GM18951 (cell line): ENCODE data around the gene HLA-DOA.

Source experiments
- POLR2A ChIP-seq: IDR thresholded peaks from 4 replicates; pipeline ENCODE4 v1.6.1; 2011; ENCODE audit warnings: mild to moderate bottlenecking; ENCODE audit not compliant: insufficient read length, insufficient read depth; ENCODE audit errors: extremely low read depth
- in situ Hi-C: fragments of 300-500 bp; cut with MboI; formaldehyde crosslinking; loops from one replicate; pipeline ENCODE4 v1.12.0; 2022; ENCODE audit warnings: low sequenced_read_pairs, mixed read lengths, inconsistent platforms; ENCODE audit not compliant: unreplicated experiment

Gene HLA-DOA

DNA sequence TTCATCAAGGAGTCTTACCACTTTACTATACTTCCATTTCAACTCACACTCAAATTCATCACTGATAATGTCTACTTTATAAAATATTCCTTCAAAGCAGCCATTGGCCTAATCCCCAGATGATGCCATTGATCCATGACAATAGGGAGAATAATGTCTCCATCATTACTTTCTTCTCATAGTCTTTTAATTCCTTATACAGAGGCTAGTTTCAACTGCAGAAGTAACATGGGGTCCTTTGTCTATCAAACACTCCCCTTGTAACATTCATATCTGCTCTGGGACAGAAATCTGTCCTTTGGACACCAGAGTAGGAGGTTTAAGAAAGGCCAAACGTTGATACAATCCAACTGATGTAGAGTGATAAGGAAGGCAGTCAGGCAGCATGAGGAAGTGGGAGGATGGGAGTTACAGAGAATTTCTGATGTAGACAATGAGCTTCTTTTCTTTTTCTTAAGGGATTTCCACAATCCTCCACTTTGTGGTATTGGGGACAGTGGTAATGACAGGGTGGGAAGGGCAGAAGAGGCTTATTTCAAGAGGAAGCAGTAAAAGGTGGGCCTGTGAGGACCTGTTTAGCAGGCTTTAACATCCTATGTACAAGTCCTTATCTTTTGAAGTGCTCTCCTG is 18.9 kb upstream of the HLA-DOA start:
- no peak for TF ChIP-seq POLR2A
- in situ Hi-C loops = loop anchor here (5.0 kb wide), 1 partner anchor 39 kb away; no protein-coding TSS in a partner anchor

DNA sequence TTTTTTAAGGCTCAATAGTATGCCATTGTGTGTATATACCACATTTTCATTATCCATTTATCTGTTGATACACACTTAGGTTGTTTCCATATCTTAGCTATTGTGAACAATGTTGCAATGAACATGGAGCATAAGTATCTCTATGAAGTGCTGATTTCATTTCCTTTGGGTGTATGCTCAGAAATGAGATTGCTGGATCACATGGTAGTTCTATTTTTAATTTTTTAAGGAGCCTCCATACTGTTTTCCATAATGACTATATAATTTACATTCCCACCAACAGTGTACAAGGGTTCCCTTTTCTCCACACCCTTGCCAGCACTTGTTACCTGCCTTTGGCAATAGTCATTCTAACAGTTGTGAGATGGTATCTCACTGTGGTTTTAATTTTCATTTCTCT is 15.1 kb upstream of the HLA-DOA start:
- in situ Hi-C loops = no loop called here
- TF ChIP-seq POLR2A = no peak

GRCh38 chr6:33023536-33023935 is 14.1 kb upstream of the HLA-DOA start:
- no peak for TF ChIP-seq POLR2A
- in situ Hi-C loops = no loop called here

GRCh38 chr6:33021917-33022316 is 12.5 kb upstream of the HLA-DOA start:
- no peak for TF ChIP-seq POLR2A
- in situ Hi-C loops = no loop called here

DNA sequence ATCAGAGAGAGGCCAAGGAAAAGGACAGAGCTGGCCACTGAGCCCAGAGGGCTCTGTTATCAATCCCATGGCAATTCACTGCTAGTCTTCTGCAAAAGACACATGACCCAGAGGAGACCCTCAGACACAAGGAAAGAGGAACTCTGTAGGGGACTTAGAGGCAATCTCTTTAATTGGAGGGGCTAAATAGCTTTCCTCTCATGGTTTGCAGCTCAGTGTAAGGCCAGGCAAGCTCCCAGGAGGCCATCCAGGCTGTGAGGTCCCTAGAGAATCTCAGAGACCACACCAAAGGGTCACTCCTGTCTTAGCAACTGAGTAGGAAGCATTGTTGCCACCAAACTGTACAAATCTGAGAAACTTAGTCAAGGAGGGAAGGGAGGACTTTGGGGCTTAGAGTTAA is 10.0 kb upstream of the HLA-DOA start:
- in situ Hi-C loops = no loop called here
- no peak for TF ChIP-seq POLR2A

DNA sequence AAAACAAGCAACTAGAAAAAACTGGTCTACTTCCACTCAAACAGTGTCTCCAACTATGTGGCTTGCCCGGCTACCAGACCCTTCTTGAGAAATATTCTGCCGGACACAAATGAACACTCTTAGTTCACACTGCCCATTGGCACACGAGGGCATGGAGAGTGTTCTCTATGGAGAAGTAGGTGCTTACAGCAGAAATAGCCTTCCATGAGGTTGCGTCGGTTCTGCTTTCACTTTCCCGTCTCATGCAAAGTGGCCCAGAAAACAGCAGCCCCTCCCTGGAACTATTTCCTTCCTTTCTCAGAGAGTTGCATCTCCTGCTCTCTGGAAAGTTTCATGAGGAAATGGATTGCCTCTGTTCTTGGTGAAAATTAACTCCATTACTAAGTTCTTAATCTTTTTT is 9.5 kb upstream of the HLA-DOA start:
- in situ Hi-C loops = no loop called here
- TF ChIP-seq POLR2A = peak; percentile 22

DNA sequence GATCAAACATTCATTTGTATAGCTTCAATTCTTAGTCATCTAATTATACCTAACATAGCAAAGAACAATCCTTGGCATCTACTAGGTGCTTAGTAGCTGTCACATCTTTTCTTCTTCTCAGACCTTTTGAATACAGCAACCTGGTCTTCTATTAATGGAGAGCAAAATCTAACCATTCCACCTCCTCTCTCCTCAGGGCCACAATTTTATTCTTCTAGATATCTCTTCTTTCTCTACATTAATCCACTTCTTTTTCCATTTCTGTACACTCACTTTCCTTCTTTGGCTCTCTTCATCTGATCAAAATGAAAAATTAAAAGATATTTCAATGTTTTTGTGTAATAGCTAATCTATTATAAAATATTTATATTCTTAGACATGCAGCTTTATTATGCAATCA is 9.0 kb upstream of the HLA-DOA start:
- no peak for TF ChIP-seq POLR2A

GRCh38 chr6:33017694-33018353 is 8.4 kb upstream of the HLA-DOA start:
- in situ Hi-C loops = no loop called here
- no peak for TF ChIP-seq POLR2A

More for the DNA sequence above, 9.0 kb upstream of the HLA-DOA start:
- in situ Hi-C loops = no loop called here

GRCh38 chr6:33017018-33017417 is 7.6 kb upstream of the HLA-DOA start:
- in situ Hi-C loops = no loop called here

GRCh38 chr6:33015798-33016197 is 6.4 kb upstream of the HLA-DOA start:
- in situ Hi-C loops = no loop called here
- TF ChIP-seq POLR2A = no peak

More at GRCh38 chr6:33017018-33017417, 7.6 kb upstream of the HLA-DOA start:
- TF ChIP-seq POLR2A = no peak

DNA sequence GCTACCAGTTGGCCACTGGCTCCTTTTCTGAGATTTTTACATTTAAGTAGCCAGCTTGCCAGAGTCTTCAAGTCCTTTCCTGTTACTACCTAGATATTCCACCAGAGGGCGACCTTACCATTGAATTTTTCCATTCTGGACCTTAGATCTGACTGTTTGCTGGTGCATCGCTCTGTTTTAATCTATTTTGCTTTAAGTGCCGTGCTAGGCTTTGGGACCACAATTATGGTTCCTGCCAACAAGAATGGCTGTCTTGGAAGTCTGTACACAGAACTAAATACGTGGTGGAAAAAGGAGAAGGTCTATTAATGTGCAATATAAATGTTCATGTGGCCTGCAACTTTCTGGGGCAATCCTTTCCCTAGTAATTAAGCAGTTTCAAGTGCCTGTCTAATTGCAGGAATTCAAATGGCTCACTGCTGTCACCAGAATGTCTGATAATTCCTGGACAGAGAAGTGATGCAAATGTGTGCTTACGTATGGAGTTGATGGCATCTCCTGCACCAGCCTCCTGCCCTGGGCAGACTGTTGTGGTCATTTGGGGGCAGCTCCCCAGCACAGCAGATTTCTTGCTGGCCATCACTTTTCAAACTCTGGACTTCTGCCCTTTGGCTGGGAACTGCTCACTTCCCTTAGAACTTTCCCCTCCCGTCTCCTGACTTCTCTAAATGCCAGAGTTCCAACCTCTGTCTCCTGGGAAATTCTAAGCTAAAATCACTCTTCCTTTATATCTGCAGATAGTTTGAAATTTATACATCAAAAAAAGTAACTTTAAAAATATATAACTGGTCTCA is 5.6 kb upstream of the HLA-DOA start:
- no peak for TF ChIP-seq POLR2A
- in situ Hi-C loops = no loop called here

DNA sequence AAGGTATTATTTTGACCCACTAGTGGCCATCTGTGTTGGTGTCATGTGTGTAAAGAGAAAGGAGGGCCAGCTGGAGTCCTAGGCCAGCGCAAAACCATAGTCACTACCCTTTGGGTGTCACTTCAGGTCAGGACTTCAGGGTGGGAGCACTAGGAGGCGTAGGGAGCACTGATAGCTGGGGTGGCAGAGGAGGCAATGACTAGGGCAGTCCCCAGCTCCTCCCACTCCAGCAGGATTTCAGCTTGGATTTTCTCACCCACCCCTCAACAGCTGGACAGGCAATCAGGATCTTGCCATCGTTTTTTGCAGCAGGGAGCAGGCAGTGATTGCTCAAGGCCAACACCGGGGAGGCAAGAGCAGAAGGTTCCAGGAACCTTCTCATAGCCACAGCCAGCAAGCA is 4.2 kb upstream of the HLA-DOA start:
- no peak for TF ChIP-seq POLR2A

DNA sequence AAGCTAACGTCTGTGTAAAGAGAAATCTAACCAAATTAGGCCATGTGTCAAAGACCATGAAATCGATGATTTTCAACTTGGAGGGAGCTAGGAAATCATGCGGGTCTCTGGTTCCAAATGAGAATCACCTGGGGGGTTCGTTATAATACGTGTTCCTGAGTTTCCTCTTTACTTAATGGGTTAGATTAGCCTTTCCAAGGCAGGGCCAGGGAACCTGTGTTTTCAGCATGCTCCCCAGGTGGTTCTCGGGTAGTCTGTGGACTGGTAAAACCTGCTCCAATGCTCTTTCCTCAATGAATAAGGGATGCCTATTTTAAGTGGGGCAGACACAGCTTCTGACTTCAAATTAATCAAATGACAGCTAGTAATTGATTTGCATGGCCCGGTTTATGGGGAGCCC is 965 bp upstream of the HLA-DOA start:
- no peak for TF ChIP-seq POLR2A
- in situ Hi-C loops = no loop called here

More for the DNA sequence above, 4.2 kb upstream of the HLA-DOA start:
- in situ Hi-C loops = no loop called here

DNA sequence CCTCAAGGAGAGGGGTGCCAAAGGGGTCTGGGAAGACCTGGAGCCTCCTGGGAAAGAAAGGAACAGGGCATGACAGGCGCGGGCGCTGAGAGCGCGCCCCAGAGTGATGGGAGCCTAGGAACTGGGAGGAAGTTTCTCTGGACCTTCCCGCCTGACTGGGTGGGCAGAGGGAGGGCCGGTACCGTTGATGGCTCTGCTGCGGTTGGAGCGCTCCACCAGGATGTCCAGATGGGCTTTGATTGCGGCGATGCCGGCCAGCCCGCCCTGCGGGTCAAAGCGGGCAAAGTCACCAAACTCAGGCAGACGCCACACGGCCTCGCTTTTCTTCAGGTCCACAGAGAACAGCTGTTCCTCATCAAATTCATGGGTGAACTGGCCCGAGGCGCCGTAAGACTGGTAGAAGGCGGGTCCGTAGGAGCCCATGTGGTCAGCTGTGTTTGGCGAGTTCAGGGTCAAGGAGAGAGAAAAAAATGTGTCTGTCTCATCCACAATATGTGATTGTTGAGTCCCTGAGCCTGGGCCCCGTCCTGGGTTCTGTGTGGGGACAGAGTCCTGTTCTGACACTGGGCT is 1.5 kb downstream of the HLA-DOA start:
- TF ChIP-seq POLR2A = no peak
- in situ Hi-C loops = no loop called here

- in situ Hi-C loops = no loop called here
- no peak for TF ChIP-seq POLR2A
Measured at GRCh38 chr6:33004940-33005339, 4.5 kb downstream of the HLA-DOA start.
